A673 (cell line): ENCODE data around the gene TBXT.

Source experiments
- EZH2 ChIP-seq: fragments of 200-600 bp; sonication (generic); IDR thresholded peaks from 2 replicates; pipeline ENCODE4 v1.6.1; 2017; ENCODE audit warnings: borderline replicate concordance, low read depth, mild to moderate bottlenecking, mixed read lengths, antibody characterized with exemption, low read length; ENCODE audit not compliant: poor library complexity, severe bottlenecking
- TF ChIP-seq, protein P1 (sequence below): fragments of 300-800, 200-600 bp; sonication (generic); conservative IDR thresholded peaks from 2 replicates; pipeline ENCODE4 v1.5.1; 2017; ENCODE audit warnings: low read depth, mild to moderate bottlenecking, antibody characterized with exemption, low read length, moderate library complexity, mixed read lengths

DNA sequence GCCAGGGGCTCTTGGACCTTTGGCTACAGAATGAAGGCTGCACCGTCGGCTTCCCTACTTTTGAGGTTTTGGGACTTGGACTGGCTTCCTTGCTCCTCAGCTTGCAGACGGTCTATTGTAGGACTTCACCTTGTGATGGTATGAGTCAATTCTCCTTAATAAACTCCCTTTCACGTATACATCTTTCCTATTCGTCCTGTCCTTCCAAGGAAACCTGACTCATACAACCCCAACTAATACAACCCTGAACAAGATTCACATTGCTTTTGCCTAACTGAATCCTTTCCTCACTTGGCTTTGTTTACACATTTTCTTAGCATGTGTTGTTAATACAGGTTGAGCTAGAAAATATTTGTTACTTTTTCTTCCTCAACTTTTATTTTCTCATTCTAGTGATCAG is 21.9 kb downstream of the TBXT start:
- TF ChIP-seq, protein P1, sequence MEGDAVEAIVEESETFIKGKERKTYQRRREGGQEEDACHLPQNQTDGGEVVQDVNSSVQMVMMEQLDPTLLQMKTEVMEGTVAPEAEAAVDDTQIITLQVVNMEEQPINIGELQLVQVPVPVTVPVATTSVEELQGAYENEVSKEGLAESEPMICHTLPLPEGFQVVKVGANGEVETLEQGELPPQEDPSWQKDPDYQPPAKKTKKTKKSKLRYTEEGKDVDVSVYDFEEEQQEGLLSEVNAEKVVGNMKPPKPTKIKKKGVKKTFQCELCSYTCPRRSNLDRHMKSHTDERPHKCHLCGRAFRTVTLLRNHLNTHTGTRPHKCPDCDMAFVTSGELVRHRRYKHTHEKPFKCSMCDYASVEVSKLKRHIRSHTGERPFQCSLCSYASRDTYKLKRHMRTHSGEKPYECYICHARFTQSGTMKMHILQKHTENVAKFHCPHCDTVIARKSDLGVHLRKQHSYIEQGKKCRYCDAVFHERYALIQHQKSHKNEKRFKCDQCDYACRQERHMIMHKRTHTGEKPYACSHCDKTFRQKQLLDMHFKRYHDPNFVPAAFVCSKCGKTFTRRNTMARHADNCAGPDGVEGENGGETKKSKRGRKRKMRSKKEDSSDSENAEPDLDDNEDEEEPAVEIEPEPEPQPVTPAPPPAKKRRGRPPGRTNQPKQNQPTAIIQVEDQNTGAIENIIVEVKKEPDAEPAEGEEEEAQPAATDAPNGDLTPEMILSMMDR: no peak
- TF ChIP-seq EZH2: no peak
